Immature natural killer cell (primary cell): ENCODE data around the gene MLX. TPM values are rescaled to one million over a fixed set of nuclear protein-coding genes. Genes with fewer than 3 reads are reported as not detected.

Experiments
- DNase-seq, 3 donors: peaks; one replicate each; pipeline ENCODE4 v3.0.0; 2022; ENCODE audit warnings: mixed read lengths in 1 of 3
- H3K27ac Mint-ChIP-seq, 6 donors: one replicate each; pipeline ENCODE4 v1.8.0; 2020; ENCODE audit warnings: mixed read lengths in 6 of 6, mild to moderate bottlenecking in 5 of 6, inconsistent platforms in 4 of 6, moderate library complexity in 3 of 6
- H3K27me3 Mint-ChIP-seq, 3 donors: one replicate each; pipeline ENCODE4 v1.8.0; 2020 to 2021; ENCODE audit warnings: low read depth in 3 of 3, mild to moderate bottlenecking in 3 of 3, mixed read lengths in 3 of 3, moderate library complexity in 3 of 3, inconsistent platforms in 1 of 3
- H3K36me3 Mint-ChIP-seq, 3 donors: one replicate each; pipeline ENCODE4 v1.8.0; 2020; ENCODE audit warnings: mixed read lengths in 3 of 3, inconsistent platforms in 2 of 3, mild to moderate bottlenecking in 2 of 3
- H3K4me1 Mint-ChIP-seq, 2 donors: one replicate each; pipeline ENCODE4 v1.8.0; 2020; ENCODE audit warnings: inconsistent platforms in 2 of 2, mild to moderate bottlenecking in 2 of 2, mixed read lengths in 2 of 2, moderate library complexity in 1 of 2
- H3K4me3 Mint-ChIP-seq, 5 donors: one replicate each; pipeline ENCODE4 v1.8.0; 2020; ENCODE audit warnings: mild to moderate bottlenecking in 5 of 5, mixed read lengths in 5 of 5, inconsistent platforms in 3 of 5, moderate library complexity in 3 of 5
- H3K9me3 Mint-ChIP-seq, 6 donors: one replicate each; pipeline ENCODE4 v1.8.0; 2020; ENCODE audit warnings: mild to moderate bottlenecking in 6 of 6, mixed read lengths in 6 of 6, inconsistent platforms in 4 of 6, moderate library complexity in 3 of 6
- polyA plus RNA-seq, 3 donors: library from polyadenylated mRNA; unstranded; fragments of 300-500 nt; fragmentation: Illumina TruSeq; gene quantifications; one replicate each; pipeline ENCODE4 v1.2.3, GENCODE V29; 2021

Gene MLX
- polyA plus RNA-seq, 3 donors from 2014 or later, result 25.0 to 41.0 (median 30.5) TPM

DNA sequence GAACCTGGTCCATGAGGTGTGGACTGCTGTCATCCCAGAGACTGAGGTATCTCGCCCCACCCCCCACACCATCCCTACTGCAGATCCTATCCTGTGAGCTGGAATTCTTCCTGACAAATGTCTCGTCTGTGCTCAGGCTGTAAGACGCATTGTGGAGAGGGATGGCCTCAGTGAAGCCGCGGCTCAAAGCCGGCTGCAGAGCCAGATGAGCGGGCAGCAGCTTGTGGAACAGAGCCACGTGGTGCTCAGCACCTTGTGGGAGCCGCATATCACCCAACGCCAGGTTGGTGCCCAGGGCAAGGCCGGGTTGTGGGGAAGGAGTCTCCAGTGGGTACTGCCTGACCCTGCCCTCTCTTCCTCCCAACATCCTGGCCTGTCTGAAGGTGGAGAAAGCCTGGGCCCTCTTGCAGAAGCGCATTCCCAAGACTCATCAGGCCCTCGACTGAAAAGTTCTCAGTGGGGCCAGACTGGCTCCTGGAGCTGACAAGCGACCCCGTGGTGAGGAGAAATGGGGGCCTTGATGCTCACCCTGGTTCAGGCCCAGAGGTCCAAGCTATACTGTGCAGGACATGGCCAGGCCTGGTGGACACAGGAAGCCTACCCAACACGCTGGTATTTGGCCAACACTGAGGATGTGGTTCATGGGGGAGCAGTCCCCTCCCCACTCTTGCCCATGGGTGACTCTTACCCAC lies 1.2 kb upstream of the MLX start:
- H3K27ac Mint-ChIP-seq, result peak overlapping the region; percentile 82 to 98 (median 89)
- peak overlapping the region in 3 of 5 donors; percentile 93 to 98 (median 93) for H3K4me3 Mint-ChIP-seq
- peaks cover 17 to 25% (median 18%) of the 10 kb centered on the region in 3 donors for H3K27me3 Mint-ChIP-seq
- H3K36me3 Mint-ChIP-seq, result peaks cover 0 to 12% (median 0%) of the 10 kb centered on the region in 3 donors
- peaks cover 53% of the 10 kb centered on the region in 2 donors for H3K4me1 Mint-ChIP-seq
- no peak for DNase-seq
- H3K9me3 Mint-ChIP-seq, result no peaks in the 10 kb centered on the region

GRCh38 chr17:42566215-42566882 lies 551 bp upstream of the MLX start:
- Mint-ChIP-seq H3K36me3 (peaks cover 0 to 17% (median 7%) of the 10 kb centered on the region in 3 donors), H3K9me3 (no peaks in the 10 kb centered on the region), H3K4me3 (peak overlapping the region; percentile 93 to 98 (median 94)), H3K27ac (peak overlapping the region; percentile 82 to 98 (median 89)), H3K4me1 (peaks cover 51% of the 10 kb centered on the region in 2 donors), H3K27me3 (peaks cover 17 to 25% (median 17%) of the 10 kb centered on the region in 3 donors)
- no peak for DNase-seq

GRCh38 chr17:42568341-42569111 lies 1.6 kb downstream of the MLX start:
- Mint-ChIP-seq H3K4me1 (peaks cover 35 to 41% of the 10 kb centered on the region in 2 donors), H3K27me3 (peaks cover 8 to 17% (median 11%) of the 10 kb centered on the region in 3 donors), H3K4me3 (peak overlapping the region; percentile 32 to 98 (median 56)), H3K27ac (peak overlapping the region in 3 of 6 donors; percentile 71 to 98 (median 74)), H3K9me3 (no peaks in the 10 kb centered on the region), H3K36me3 (peaks cover 9 to 28% (median 12%) of the 10 kb centered on the region in 3 donors)
- no peak for DNase-seq

DNA sequence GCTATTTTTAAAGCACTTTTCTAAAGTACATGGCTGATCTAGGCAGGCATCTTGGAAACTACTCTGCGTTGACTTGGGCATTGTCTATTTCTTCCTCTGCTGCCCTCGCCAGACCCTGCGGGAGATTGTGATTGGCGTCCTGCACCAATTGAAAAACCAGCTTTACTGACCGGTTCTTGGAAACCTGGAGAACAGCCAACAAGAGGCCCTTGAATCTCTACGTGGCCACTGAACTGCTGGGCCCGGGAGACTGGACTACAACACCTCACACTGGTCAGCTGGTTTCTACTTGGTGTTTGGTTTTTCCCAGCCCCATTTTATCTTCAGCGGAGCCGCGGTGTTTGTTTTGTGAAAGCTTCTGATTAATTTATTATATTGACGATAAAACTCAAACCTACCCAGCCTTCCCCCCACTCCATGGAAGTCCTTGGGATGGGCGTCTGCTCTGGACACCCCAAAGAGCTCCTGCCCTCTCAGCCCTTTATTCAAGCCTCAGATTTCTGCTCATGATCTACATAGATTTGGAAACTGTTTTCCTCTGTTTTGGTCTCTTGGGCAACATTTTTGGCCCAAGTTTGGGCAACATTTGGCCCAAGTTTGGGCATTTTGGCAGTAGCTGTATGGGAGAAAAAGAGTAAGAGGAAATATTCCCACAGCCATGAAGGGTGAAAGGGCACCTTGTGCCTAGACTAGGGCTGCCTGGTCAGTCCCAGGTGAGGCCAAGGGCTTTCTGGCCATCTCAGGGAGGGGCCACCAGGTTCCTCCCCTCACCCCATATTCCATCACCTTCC lies 4.7 kb downstream of the MLX start:
- Mint-ChIP-seq H3K4me3 (no peak overlapping the region), H3K4me1 (peaks cover 33 to 50% of the 10 kb centered on the region in 2 donors), H3K27ac (peak overlapping the region in 1 of 6 donors; percentile 30), H3K9me3 (no peaks in the 10 kb centered on the region), H3K27me3 (peaks cover 3 to 15% (median 5%) of the 10 kb centered on the region in 3 donors), H3K36me3 (peaks cover 15 to 31% (median 16%) of the 10 kb centered on the region in 3 donors)
- DNase-seq, result no peak

GRCh38 chr17:42573095-42573494 lies 6.2 kb downstream of the MLX start:
- Mint-ChIP-seq H3K27ac (peak overlapping the region in 3 of 6 donors; percentile 44 to 63 (median 56)), H3K4me1 (peaks cover 37 to 56% of the 10 kb centered on the region in 2 donors), H3K27me3 (peaks cover 0 to 9% (median 2%) of the 10 kb centered on the region in 3 donors), H3K4me3 (no peak overlapping the region), H3K9me3 (no peaks in the 10 kb centered on the region), H3K36me3 (peaks cover 15 to 28% (median 16%) of the 10 kb centered on the region in 3 donors)
- DNase-seq, result no peak

DNA sequence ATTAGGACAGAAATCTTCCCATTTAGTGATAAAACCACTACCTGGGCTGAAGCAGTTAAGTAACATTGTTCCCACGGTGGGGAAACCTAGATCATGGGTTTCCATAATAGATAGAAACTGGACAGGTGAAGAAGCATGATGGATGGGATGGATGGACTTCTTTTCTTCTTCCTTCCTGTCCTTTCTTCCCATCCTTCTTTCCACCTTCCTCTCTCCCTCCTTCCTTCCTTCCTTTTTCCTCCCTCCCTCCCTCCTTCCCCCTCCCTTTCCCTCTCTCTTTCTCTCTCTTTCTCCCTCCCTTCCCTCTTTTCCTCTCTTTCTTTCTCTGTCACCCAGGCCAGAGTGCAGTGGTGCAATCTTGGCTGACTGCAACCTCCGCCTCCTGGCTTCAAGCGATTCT lies 7.6 kb downstream of the MLX start:
- Mint-ChIP-seq H3K4me3 (no peak overlapping the region), H3K9me3 (no peaks in the 10 kb centered on the region)

GRCh38 chr17:42577140-42577531 lies 10.2 kb downstream of the MLX start:
- no peak for DNase-seq
- Mint-ChIP-seq H3K4me3 (peak overlapping the region; percentile 96 to 100 (median 99)), H3K27me3 (peaks cover 0 to 8% (median 2%) of the 10 kb centered on the region in 3 donors), H3K4me1 (peaks cover 35 to 53% of the 10 kb centered on the region in 2 donors), H3K9me3 (no peaks in the 10 kb centered on the region), H3K36me3 (peaks cover 9 to 15% (median 14%) of the 10 kb centered on the region in 3 donors), H3K27ac (peak overlapping the region in 5 of 6 donors; percentile 42 to 98 (median 85))

More for the DNA sequence above, 7.6 kb downstream of the MLX start:
- DNase-seq, result no peak
- Mint-ChIP-seq H3K4me1 (peaks cover 35 to 53% of the 10 kb centered on the region in 2 donors), H3K27ac (no peak overlapping the region), H3K36me3 (peaks cover 15 to 25% (median 16%) of the 10 kb centered on the region in 3 donors), H3K27me3 (peaks cover 0 to 8% (median 2%) of the 10 kb centered on the region in 3 donors)

- Mint-ChIP-seq H3K27me3 (peaks cover 0 to 8% (median 0%) of the 10 kb centered on the region in 3 donors), H3K27ac (peak within 1 kb of the TSS; percentile 89 to 98 (median 98)), H3K36me3 (peaks cover 9 to 17% (median 14%) of the 10 kb centered on the region in 3 donors), H3K4me3 (peak within 1 kb of the TSS; percentile 96 to 100 (median 99)), H3K4me1 (peaks cover 35 to 51% of the 10 kb centered on the region in 2 donors), H3K9me3 (no peaks in the 10 kb centered on the region)
- DNase-seq, result peak; percentile 88 to 90 (median 89)
These were observed 10.8 kb downstream of the MLX start, which contains the start of gene PSMC3IP for GRCh38 chr17:42577532-42578281. TSS of gene PSMC3IP (minus strand) at chr17:42577729. CDS start at chr17:42577686, 43 bp downstream.

- H3K36me3 Mint-ChIP-seq, result peaks cover 6 to 18% (median 7%) of the 10 kb centered on the region in 3 donors
- H3K4me3 Mint-ChIP-seq, result peak overlapping the region; percentile 96 to 100 (median 99)
- H3K27ac Mint-ChIP-seq, result peak overlapping the region; percentile 89 to 98 (median 98)
- H3K27me3 Mint-ChIP-seq, result peaks cover 0 to 7% (median 0%) of the 10 kb centered on the region in 3 donors
- no peaks in the 10 kb centered on the region for H3K9me3 Mint-ChIP-seq
- peak; percentile 50 to 55 (median 53) for DNase-seq
- H3K4me1 Mint-ChIP-seq, result peaks cover 33 to 44% of the 10 kb centered on the region in 2 donors
These were observed 11.5 kb downstream of the MLX start for GRCh38 chr17:42578282-42578869.

DNA sequence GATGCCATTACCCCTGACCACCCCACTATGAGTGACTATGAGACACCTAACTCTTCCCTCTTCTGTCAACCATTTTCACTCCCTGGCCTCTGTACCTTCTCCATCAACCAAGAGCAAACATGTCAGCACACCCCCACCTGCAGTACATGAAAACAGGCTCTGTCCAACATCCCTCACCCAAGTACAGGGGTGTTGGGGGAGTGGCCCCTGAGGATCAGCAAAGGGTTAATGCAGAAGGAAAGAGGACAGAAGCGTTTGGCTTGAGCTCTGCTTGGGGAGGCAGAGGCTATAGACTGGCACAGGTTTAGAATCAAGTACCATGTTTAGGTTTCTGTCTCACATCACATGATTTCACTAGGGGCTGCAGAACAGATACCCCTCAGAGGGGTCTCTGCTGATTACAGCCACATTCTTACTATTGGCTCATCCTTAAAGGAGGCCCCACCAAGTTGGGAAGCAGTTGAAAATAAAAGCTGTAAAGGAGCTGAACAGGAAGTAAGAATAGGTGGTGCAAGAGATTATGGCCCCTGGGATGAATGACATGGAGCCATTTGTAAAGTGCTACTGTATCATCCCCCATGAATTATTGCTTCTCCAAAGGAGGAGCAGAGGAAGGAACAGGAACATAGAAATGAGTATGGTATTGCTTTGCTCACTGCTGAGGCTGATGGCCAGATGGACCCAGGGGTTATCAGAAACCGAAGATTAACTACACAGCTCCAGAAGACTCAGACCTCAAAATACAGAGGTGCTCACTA lies 13.1 kb downstream of the MLX start:
- Mint-ChIP-seq H3K36me3 (peaks cover 0 to 20% (median 3%) of the 10 kb centered on the region in 3 donors), H3K4me1 (peaks cover 30 to 36% of the 10 kb centered on the region in 2 donors), H3K4me3 (peak overlapping the region in 3 of 5 donors; percentile 30 to 44 (median 33)), H3K9me3 (no peaks in the 10 kb centered on the region), H3K27ac (peak overlapping the region in 4 of 6 donors; percentile 10 to 80 (median 51)), H3K27me3 (peaks cover 0 to 5% (median 0%) of the 10 kb centered on the region in 3 donors)
- no peak for DNase-seq

DNA sequence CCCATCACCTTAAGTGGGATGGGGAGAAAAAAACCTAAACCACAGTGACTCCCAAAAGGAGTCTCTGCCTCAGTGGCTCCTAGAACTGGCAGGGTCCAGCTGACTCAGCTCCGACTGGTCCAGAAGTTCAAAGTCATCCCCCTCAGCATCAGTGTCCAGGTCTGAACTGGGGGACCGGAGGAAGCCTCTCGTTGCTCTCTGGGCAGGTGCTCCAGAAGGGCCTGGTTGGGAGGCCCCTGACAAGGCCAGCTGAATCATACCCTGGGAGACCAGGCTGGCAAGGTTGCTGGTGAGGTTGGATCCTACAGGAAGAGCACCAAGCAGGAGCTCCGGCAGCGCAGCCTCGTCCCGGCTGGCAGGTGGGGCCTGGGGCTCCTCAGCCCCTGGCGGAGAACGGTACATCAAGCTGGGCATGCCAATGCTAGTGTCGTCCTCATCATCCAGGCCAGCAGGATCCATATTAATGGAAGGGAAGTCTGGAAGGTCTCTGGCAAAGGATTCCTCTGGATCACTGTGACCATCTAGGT lies 14.9 kb downstream of the MLX start:
- no peak overlapping the region for H3K27ac Mint-ChIP-seq
- peaks cover 0 to 32% (median 11%) of the 10 kb centered on the region in 3 donors for H3K36me3 Mint-ChIP-seq
- no peak for DNase-seq
- no peaks in the 10 kb centered on the region for H3K9me3 Mint-ChIP-seq
- no peak overlapping the region for H3K4me3 Mint-ChIP-seq
- peaks cover 0 to 3% (median 0%) of the 10 kb centered on the region in 3 donors for H3K27me3 Mint-ChIP-seq
- peaks cover 20% of the 10 kb centered on the region in 2 donors for H3K4me1 Mint-ChIP-seq
